H1 (cell line): ENCODE results near the gene SNX33. TPM values are rescaled to one million over a fixed set of nuclear protein-coding genes. Genes with fewer than 3 reads are reported as not detected.

Source experiments
- CTCF ChIA-PET: fragments of 300-600 bp; sonication (Branson Sonifier 250); formaldehyde crosslinking; loops from one replicate; lab custom pipeline; 2021; ENCODE audit not compliant: partially characterized antibody; lab: Charles Lee
- POLR2A ChIA-PET: fragments of 300-600 bp; sonication (Branson Sonifier 250); formaldehyde crosslinking; loops from one replicate; lab custom pipeline; 2021; ENCODE audit warnings: inconsistent platforms; ENCODE audit not compliant: partially characterized antibody; lab: Charles Lee
- DNase-seq, 2 experiments: peaks; one replicate each; pipeline versions ENCODE4 v3.0.0 to v3.0.0-alpha.2; 2010 to 2022; ENCODE audit warnings: low spot score in 2 of 2, low read depth in 1 of 2, mixed read lengths in 1 of 2
- FAIRE-seq: peaks from 2 replicates; lab custom pipeline; 2011; peaks lifted over from hg19 to GRCh38; lab: Jason Lieb, UNC
- H2AFZ ChIP-seq: 2 replicates; pipeline ENCODE4 v1.8.1; 2012; ENCODE audit warnings: low read length, inconsistent platforms
- H2AK5ac ChIP-seq: 2 replicates; pipeline ENCODE4 v1.6.1; 2013; ENCODE audit warnings: low read depth, low read length
- H2BK120ac ChIP-seq: replicated peaks from 2 replicates; pipeline ENCODE3; 2013; ENCODE audit warnings: low read depth, low read length, inconsistent platforms
- H2BK12ac ChIP-seq: 2 replicates; pipeline ENCODE4 v1.6.1; 2013; ENCODE audit warnings: low read depth, low read length
- H2BK15ac ChIP-seq: 2 replicates; pipeline ENCODE4 v1.6.1; 2013; ENCODE audit warnings: low read length
- H2BK20ac ChIP-seq: 2 replicates; pipeline ENCODE4 v1.6.1; 2013; ENCODE audit warnings: low read length
- H2BK5ac ChIP-seq: 2 replicates; pipeline ENCODE4 v1.6.1; 2013; ENCODE audit warnings: low read depth, low read length
- H3K14ac ChIP-seq: 2 replicates; pipeline ENCODE4 v1.6.1; 2013; ENCODE audit warnings: inconsistent platforms; ENCODE audit not compliant: insufficient read length
- H3K18ac ChIP-seq: 2 replicates; pipeline ENCODE4 v1.6.1; 2013; ENCODE audit warnings: low read length; ENCODE audit errors: extremely low read depth
- H3K23ac ChIP-seq: 2 replicates; pipeline ENCODE4 v1.6.1; 2013; ENCODE audit warnings: inconsistent platforms; ENCODE audit not compliant: insufficient read length
- H3K23me2 ChIP-seq: 2 replicates; pipeline ENCODE4 v1.6.1; 2013; ENCODE audit warnings: low read depth, low read length
- H3K27ac ChIP-seq: 2 replicates; pipeline ENCODE4 v1.6.1; 2011; ENCODE audit warnings: low read depth, low read length, inconsistent platforms
- H3K27me3 ChIP-seq, 4 experiments: replicated peaks in 1 of 4; 1 replicate in 1 of 4; 2 replicates in 3 of 4; pipeline versions ENCODE4 v1.6.1 to v1.8.1; 2011 to 2013; ENCODE audit warnings: low read length in 3 of 4, mild to moderate bottlenecking in 3 of 4, inconsistent platforms in 2 of 4, mixed read lengths in 2 of 4, moderate library complexity in 1 of 4; ENCODE audit not compliant: control insufficient read depth in 3 of 4, insufficient read depth in 3 of 4; ENCODE audit errors: extremely low read depth in 1 of 4
- H3K36me3 ChIP-seq, 4 experiments: 2 replicates each; pipeline versions ENCODE4 v1.6.1 to v1.8.1; 2011 to 2013; ENCODE audit warnings: mild to moderate bottlenecking in 4 of 4, low read length in 3 of 4, moderate library complexity in 2 of 4, control low read depth in 1 of 4, inconsistent platforms in 1 of 4; ENCODE audit not compliant: insufficient read depth in 4 of 4, control insufficient read depth in 2 of 4
- H3K4ac ChIP-seq: replicated peaks from 2 replicates; pipeline ENCODE3; 2013; ENCODE audit warnings: low read length, low read depth, mixed read lengths, inconsistent platforms; ENCODE audit not compliant: insufficient read length
- H3K4me1 ChIP-seq, 4 experiments: replicated peaks in 1 of 4; 1 replicate in 1 of 4; 2 replicates in 3 of 4; pipeline versions ENCODE4 v1.6.1 to v1.8.1; 2011 to 2013; ENCODE audit warnings: low read length in 3 of 4, inconsistent platforms in 2 of 4, mixed read lengths in 1 of 4; ENCODE audit not compliant: insufficient read depth in 4 of 4, control insufficient read depth in 3 of 4
- H3K4me2 ChIP-seq, 2 experiments: 2 replicates each; pipeline versions ENCODE4 v1.6.1 to v1.8.1; 2011 to 2013; ENCODE audit warnings: low read depth in 2 of 2, low read length in 2 of 2, control low read depth in 1 of 2, inconsistent platforms in 1 of 2, mild to moderate bottlenecking in 1 of 2; ENCODE audit not compliant: insufficient read depth in 1 of 2
- H3K4me3 ChIP-seq, 4 experiments: fragments of 200-600, 300-600 bp in 1 of 4; sonication (generic), shearing (Covaris generic), sonication (Bioruptor Twin) in 1 of 4; 2 replicates each; pipeline versions ENCODE4 v1.5.1 to v1.8.1; 2011 to 2016; ENCODE audit warnings: low read length in 4 of 4, low read depth in 3 of 4, control low read depth in 2 of 4, inconsistent platforms in 2 of 4, mild to moderate bottlenecking in 2 of 4, mixed read lengths in 1 of 4, moderate library complexity in 1 of 4; ENCODE audit not compliant: insufficient read depth in 2 of 4; ENCODE audit errors: extremely low read depth in 1 of 4
- H3K56ac ChIP-seq: replicated peaks from 2 replicates; pipeline ENCODE3; 2013; ENCODE audit warnings: low read depth, mild to moderate bottlenecking, mixed read lengths, low read length, inconsistent platforms; ENCODE audit not compliant: insufficient read length
- H3K79me1 ChIP-seq: 2 replicates; pipeline ENCODE4 v1.6.1; 2013; ENCODE audit warnings: low read depth, low read length, control low read depth
- H3K79me2 ChIP-seq, 2 experiments: 2 replicates each; pipeline versions ENCODE4 v1.6.1 to v1.8.1; 2012 to 2013; ENCODE audit warnings: low read length in 2 of 2, mild to moderate bottlenecking in 2 of 2, inconsistent platforms in 1 of 2; ENCODE audit not compliant: insufficient read depth in 2 of 2, control insufficient read depth in 1 of 2
- H3K9ac ChIP-seq, 4 experiments: replicated peaks in 1 of 4; 1 replicate in 1 of 4; 2 replicates in 3 of 4; pipeline versions ENCODE4 v1.6.1 to v1.8.1; 2011 to 2013; ENCODE audit warnings: low read depth in 3 of 4, low read length in 3 of 4, control low read depth in 2 of 4, mild to moderate bottlenecking in 2 of 4, moderate library complexity in 2 of 4, inconsistent platforms in 1 of 4; ENCODE audit errors: extremely low read depth in 1 of 4
- H3K9me3 ChIP-seq, 2 experiments: 2 replicates each; pipeline versions ENCODE4 v1.6.1 to v1.8.1; 2012 to 2013; ENCODE audit warnings: mild to moderate bottlenecking in 2 of 2, moderate library complexity in 2 of 2, control low read depth in 1 of 2, inconsistent platforms in 1 of 2, low read depth in 1 of 2, low read length in 1 of 2, mixed read lengths in 1 of 2; ENCODE audit not compliant: insufficient read depth in 2 of 2
- H4K20me1 ChIP-seq, 2 experiments: replicated peaks in 1 of 2; 2 replicates each; pipeline versions ENCODE3 to v1.8.1; 2011 to 2013; ENCODE audit warnings: inconsistent platforms in 2 of 2, low read length in 2 of 2, mild to moderate bottlenecking in 1 of 2; ENCODE audit not compliant: insufficient read depth in 2 of 2, control insufficient read depth in 1 of 2
- H4K5ac ChIP-seq: 2 replicates; pipeline ENCODE4 v1.6.1; 2013; ENCODE audit warnings: low read length, low read depth, mixed read lengths, inconsistent platforms; ENCODE audit not compliant: insufficient read length
- H4K8ac ChIP-seq: 2 replicates; pipeline ENCODE4 v1.8.0; 2013; ENCODE audit warnings: mild to moderate bottlenecking, moderate library complexity, low read length, inconsistent platforms; ENCODE audit not compliant: insufficient read depth; ENCODE audit errors: extremely low read depth
- H4K91ac ChIP-seq: replicated peaks from 2 replicates; pipeline ENCODE3; 2013; ENCODE audit warnings: low read length, mixed read lengths, inconsistent platforms; ENCODE audit not compliant: insufficient read length
- EP300 ChIP-seq, 2 experiments: IDR thresholded peaks; 1 replicate in 1 of 2; 2 replicates in 1 of 2; pipeline ENCODE4 v1.6.1; 2011 to 2012; ENCODE audit warnings: low read depth in 2 of 2, low read length in 2 of 2, mild to moderate bottlenecking in 2 of 2, borderline replicate concordance in 1 of 2, inconsistent platforms in 1 of 2, moderate library complexity in 1 of 2
- FOSL1 ChIP-seq: IDR thresholded peaks from 2 replicates; pipeline ENCODE4 v1.6.1; 2011; ENCODE audit warnings: mild to moderate bottlenecking, low read depth, low read length, moderate library complexity; ENCODE audit not compliant: insufficient read depth
- TAF1 ChIP-seq: IDR thresholded peaks from 2 replicates; pipeline ENCODE4 v1.6.1; 2011; ENCODE audit warnings: mild to moderate bottlenecking, low read depth, low read length
- TEAD4 ChIP-seq: IDR thresholded peaks from 2 replicates; pipeline ENCODE4 v1.6.1; 2012; ENCODE audit warnings: low read depth, low read length, inconsistent platforms, mixed read lengths
- USF2 ChIP-seq: IDR thresholded peaks from 2 replicates; pipeline ENCODE4 v1.6.1; 2011; ENCODE audit warnings: low read length, improper control_type of control experiment
- WGBS, 2 experiments: shearing (Covaris generic) in 1 of 2; methylation state at CpG; one replicate each; pipeline versions ENCODE4 v1.1.6 to v1.1.7; 2013 to 2015; ENCODE audit warnings: low lambda C conversion rate in 2 of 2, mixed read lengths in 2 of 2, inconsistent platforms in 1 of 2, low coverage in 1 of 2, missing lambda C conversion rate in 1 of 2; ENCODE audit not compliant: insufficient replicate concordance in 2 of 2, insufficient coverage in 1 of 2, insufficient read length in 1 of 2; ENCODE audit errors: extremely low coverage in 1 of 2, missing lambda C conversion rate in 1 of 2; 5-methylcytosine and 5-hydroxymethylcytosine counted together
- polyA plus RNA-seq, 7 experiments: library from polyadenylated mRNA; depleted of rRNA in 3 of 7; stranded (reverse) in 5 of 7; unstranded in 2 of 7; fragments of >200 nt in 5 of 7; fragments of 200-250 nt in 2 of 7; gene quantifications; 1 replicate in 5 of 7; 2 replicates in 1 of 7; 4 replicates in 1 of 7; pipeline versions ENCODE4 v1.2.1 to v1.2.3, GENCODE V29; 2011 to 2013; ENCODE audit warnings: missing spikeins in 2 of 7, mixed read lengths in 2 of 7
- total RNA-seq: library from RNA; stranded (reverse); fragmentation: NEBNext Ultra II Directional; extraction: Animal tissue kit (Norgen Biotek cat#: 25700); gene quantifications from 2 replicates; pipeline ENCODE4 v1.2.1, GENCODE V29; 2021

SNX33 gene
- total and polyA plus RNA-seq, 2 of the 8 experiments (the other 6 are each of a cell fraction or from before 2014, with no cell fraction given), result 14.3 to 22.9 TPM

DNA sequence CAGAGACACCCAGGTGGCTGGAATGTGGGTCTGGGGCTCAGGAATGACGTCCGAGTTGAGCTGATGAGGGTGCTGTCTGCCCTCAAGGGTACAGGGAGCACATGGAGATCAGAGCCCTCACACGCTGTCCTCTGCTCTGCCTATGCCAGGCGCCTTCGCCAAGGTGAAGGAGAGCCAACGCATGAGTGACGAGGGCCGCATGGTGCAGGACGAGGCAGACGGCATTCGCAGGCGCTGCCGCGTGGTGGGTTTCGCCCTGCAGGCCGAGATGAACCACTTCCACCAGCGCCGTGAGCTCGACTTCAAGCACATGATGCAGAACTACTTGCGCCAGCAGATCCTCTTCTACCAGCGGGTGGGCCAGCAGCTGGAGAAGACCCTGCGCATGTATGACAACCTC is 9.1 kb downstream of the SNX33 start:
- Histone ChIP-seq H3K27me3 (no peaks in the 10 kb centered on the region), H4K20me1 (peaks cover 9 to 29% of the 10 kb centered on the region in 2 experiments), H4K91ac (no peak overlapping the region), H3K23ac (no peak overlapping the region), H3K14ac (no peak overlapping the region), H3K4ac (no peak overlapping the region), H3K9me3 (no peaks in the 10 kb centered on the region), H3K18ac (no peak overlapping the region), H3K79me2 (peaks cover 0 to 36% of the 10 kb centered on the region in 2 experiments; a peak in 1 of 4 replicates), H3K27ac (no peak overlapping the region), H3K56ac (no peak overlapping the region), H2BK5ac (peak overlapping the region; percentile 39; the same call in 1 of the 2 replicates), H3K79me1 (peaks cover 9% of the 10 kb centered on the region), H4K5ac (no peak overlapping the region), H2BK15ac (no peak overlapping the region), H3K4me1 (peaks cover 0 to 14% (median 6%) of the 10 kb centered on the region in 4 experiments; a peak in 6 of 7 replicates), H2BK120ac (no peak overlapping the region), H3K4me2 (no peak overlapping the region), H2BK20ac (no peak overlapping the region), H3K36me3 (0 out of 8 replicates have a peak, but pooled peaks cover 0 to 4% (median 0%) of the 10 kb centered on the region in 4 experiments), H2AK5ac (no peak overlapping the region), H3K9ac (no peak overlapping the region), H3K23me2 (no peaks in the 10 kb centered on the region), H2AFZ (no peak overlapping the region), H4K8ac (no peak overlapping the region), H3K4me3 (no peak overlapping the region), H2BK12ac (no peak overlapping the region)
- FAIRE-seq (no peak), DNase-seq (no peak)
- ChIA-PET POLR2A (interaction anchor here (1.6 kb wide), 1 partner anchor 16 kb away, joined by 3 read pairs; no protein-coding TSS in a partner anchor), CTCF (interaction anchor here (1.1 kb wide), 2 partner anchors 28 to 29 kb away, joined by 3 read pairs; no protein-coding TSS in a partner anchor)
- TF ChIP-seq EP300 (IDR thresholded peaks at IDR 0.05; ENCODE audit: borderline replicate concordance in 1 of 2, low read depth in 2 of 2, low read length in 2 of 2) (no peak), FOSL1 (no peak), TEAD4 (no peak), TAF1 (no peak), USF2 (no peak)
- WGBS, 2 experiments, result 91% methylated on average over 22 of the region's 22 CpGs; no CpG with 5 or more reads in 1 of the 2 experiments
